GM18868 (cell line): Measurements from ENCODE around the gene FAM90A26.
"Not testable (repeated sequence)": the region's sequence is repeated elsewhere in the genome, so short reads cannot be mapped to it uniquely, and the experiment has no call there.

Experiments
- ATAC-seq: cut with Tn5 transposase; IDR thresholded peaks from one replicate; pipeline ENCODE4 v1.9.1; 2021; ENCODE audit warnings: mild to moderate bottlenecking, moderate library complexity; ENCODE audit not compliant: unreplicated experiment

Gene FAM90A26

GRCh38 chr4:9169791-9170459 is at the start of gene FAM90A26:
FAM90A26 (plus strand) TSS chr4:9170409; CDS start chr4:9173173, 2,764 bp downstream.
- ATAC-seq, result not testable (repeated sequence)

DNA sequence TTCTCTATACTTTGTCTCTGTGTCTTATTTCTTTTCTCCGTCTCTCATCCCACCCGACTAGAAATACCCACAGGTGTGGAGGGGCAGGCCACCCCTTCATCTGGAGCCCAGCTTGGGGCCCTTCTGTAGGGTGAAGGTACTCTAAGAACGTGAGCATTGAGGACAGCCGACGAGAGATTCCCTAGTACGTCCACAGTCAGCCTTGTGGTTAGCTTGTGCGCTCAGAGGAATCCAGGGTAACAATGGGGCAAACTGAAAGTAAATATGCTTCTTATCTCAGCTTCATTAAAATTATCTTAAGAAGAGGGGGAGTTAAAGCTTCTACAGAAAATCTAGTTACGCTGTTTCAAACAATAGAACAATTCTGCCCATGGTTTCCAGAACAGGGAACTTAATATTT is 47.5 kb upstream of the FAM90A26 start:
- ATAC-seq, result not testable (repeated sequence)

DNA sequence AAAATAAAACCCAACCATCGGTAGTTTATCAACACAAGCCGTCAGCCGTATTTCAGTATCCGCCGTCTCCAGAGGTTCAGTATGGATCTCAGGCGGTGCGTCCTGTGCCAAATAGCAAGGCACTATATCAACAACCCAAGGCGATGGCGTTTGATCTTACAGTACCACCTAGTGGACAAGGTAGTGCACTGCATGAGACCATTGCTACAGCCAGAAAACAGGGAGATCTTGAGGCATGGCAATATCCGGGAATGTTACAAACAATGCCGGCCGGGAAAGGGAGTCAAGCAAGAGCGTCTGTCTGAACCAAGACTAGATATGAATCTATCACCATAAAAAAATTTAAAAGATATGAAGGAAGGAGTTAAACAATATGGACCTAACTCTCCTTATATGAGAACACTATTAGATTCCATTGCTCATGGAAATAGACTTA is 46.6 kb upstream of the FAM90A26 start:
- ATAC-seq, result not testable (repeated sequence)

GRCh38 chr4:9125601-9126161 is 44.5 kb upstream of the FAM90A26 start:
- ATAC-seq, result not testable (repeated sequence)

- not testable (repeated sequence) for ATAC-seq
Observed at GRCh38 chr4:9131420-9131819, 38.8 kb upstream of the FAM90A26 start.

DNA sequence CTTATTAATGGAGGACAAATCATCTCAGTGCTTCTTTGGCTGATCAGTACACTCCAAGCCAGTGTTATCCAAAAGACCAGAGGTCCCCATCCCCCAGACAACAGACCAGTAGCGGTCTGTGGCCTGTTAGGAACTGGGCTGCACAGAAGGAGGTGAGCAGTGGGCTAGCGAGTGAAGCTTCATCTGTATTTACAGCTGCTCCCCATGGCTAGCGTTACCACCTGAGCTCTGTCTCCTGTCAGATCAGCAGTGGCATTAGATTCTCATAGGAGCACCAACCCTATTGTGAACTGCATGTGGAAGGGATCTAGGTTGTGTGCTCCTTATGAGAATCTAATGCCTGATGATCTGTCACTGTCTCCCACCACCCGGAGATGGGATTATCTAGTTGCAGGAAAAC is 37.4 kb upstream of the FAM90A26 start:
- not testable (repeated sequence) for ATAC-seq

GRCh38 chr4:9134011-9134410 is 36.2 kb upstream of the FAM90A26 start:
- not testable (repeated sequence) for ATAC-seq

- not testable (repeated sequence) for ATAC-seq
Observed at GRCh38 chr4:9134556-9134955, 35.7 kb upstream of the FAM90A26 start.

DNA sequence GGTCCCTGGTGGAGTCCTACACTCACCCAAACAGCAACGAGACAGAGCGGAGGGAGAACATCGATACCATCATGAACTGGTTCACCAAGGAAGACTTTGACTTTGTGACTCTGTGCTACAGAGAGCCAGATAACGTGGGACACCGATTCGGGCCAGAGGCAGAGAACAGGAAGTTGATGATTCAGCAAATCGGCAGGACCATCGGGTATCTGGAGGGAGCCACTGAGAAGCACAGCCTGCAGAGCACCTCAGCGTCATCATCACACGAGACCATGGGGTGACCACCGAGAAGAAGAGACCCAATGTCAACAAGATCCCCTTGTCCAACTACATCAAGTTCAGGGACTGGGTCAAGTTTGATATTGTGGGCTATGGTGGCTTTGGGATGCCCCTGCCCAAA is 29.2 kb upstream of the FAM90A26 start:
- ATAC-seq, result not testable (repeated sequence)

- ATAC-seq, result not testable (repeated sequence)
Observed at GRCh38 chr4:9142786-9143185, 27.4 kb upstream of the FAM90A26 start.

DNA sequence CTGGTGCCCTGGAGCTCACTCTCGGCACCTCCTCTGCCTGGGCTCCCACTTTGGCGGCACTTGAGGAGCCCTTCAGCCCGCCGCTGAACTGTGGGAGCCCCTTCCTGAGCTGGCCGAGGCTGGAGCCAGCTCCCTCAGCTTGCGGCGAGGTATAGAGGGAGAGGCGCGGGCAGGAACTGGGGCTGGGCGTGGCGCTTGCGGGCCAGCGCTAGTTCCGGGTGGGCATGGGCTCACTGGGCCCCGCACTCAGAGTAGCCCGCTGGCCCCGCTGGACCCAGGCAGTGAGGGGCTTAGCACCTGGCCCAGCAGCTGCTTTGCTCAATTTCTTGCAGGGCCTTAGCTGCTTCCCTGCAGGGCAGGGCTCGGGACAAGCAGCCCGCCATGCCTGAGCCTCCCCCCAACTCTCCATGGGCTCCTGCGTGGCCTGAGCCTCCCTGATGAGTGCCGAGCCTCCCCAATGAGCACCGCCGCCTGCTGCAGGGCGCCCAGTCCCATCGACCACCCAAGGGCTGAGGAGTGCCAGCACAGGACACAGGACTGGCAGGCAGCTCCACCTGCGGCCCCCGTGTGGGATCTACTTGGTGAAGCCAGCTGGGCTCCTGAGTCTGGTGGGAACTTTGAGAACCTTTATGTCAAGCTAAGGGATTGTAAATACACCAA is 26.7 kb upstream of the FAM90A26 start:
- ATAC-seq, result no peak

- ATAC-seq, result no peak
Observed at GRCh38 chr4:9146967-9147366, 23.2 kb upstream of the FAM90A26 start.

DNA sequence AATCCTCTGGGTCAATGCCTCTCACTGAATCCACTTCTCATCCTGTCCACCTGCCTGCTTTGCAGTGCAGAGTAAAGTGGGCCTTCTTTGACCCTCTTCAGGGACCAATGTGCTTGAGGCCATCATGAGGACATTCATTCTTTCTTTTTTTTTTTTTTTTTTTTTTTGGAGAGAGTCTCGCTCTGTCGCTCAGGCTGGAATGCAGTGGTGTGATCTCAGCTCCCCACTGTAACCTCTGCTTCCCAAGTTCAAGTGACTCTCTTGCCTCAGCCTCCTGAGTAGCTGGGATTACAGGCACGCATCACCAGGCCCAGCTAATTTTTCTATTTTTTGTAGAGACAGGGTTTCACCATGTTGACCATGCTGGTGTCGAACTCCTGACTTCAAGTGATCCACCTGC is 22.8 kb upstream of the FAM90A26 start:
- ATAC-seq, result not testable (repeated sequence)

DNA sequence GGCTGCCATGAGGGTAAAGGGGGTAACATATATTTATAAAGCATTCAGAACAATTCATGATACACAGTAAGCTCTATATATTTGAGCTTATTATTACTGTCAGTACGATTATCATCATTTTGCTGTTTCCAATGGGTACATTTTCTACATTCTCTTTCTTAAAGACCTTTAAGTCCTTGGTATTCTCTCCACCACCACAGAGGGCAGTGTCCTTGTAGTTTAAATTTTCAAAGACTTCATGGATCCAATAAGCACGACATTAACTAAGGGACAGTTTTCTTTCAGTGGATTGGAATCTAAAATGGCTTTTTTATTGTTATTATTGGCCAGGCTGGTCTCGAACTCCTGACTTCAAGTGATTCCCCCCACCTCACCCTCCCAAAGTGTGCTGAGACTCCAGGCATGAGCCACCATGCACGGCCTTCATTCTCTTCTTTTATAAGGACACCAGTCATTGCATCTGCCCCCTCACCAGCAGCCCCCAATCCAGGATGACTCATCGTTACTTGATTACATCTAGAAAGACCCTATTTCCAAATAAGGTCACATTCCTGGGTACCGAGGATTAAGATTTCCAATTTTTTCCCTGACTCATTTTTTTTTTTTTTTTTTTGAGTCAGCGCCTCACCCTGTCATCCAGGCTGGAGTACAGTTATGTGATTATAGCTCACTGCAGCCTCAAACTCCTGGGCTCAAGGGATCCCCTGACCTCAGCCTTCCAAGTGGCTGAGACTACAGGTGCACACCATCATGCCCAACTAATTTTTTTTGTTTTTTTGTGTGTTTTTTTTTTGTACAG is 21.4 kb upstream of the FAM90A26 start:
- ATAC-seq, result not testable (repeated sequence)

DNA sequence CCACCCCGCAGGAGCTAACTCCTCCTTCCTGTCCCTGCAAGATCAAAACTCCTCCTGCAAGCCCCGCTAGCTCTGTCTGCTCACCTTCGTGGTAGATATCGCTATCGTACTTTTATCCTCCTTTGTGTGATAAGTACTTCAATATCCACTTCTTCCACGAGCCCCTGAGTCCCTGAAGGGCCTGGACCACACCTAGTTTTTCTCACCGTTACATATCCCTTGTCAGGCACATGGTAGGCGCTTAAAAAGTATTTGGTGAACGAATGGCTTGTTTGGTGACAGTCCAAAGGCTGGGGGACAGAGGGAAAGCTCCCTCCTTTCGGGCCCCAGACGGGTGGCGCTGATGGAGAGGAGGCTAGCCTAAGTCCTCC is 18.4 kb upstream of the FAM90A26 start:
- not testable (repeated sequence) for ATAC-seq

GRCh38 chr4:9152180-9153007 is 17.8 kb upstream of the FAM90A26 start:
- ATAC-seq, result not testable (repeated sequence)

GRCh38 chr4:9153008-9153570 is 17.1 kb upstream of the FAM90A26 start:
- not testable (repeated sequence) for ATAC-seq

DNA sequence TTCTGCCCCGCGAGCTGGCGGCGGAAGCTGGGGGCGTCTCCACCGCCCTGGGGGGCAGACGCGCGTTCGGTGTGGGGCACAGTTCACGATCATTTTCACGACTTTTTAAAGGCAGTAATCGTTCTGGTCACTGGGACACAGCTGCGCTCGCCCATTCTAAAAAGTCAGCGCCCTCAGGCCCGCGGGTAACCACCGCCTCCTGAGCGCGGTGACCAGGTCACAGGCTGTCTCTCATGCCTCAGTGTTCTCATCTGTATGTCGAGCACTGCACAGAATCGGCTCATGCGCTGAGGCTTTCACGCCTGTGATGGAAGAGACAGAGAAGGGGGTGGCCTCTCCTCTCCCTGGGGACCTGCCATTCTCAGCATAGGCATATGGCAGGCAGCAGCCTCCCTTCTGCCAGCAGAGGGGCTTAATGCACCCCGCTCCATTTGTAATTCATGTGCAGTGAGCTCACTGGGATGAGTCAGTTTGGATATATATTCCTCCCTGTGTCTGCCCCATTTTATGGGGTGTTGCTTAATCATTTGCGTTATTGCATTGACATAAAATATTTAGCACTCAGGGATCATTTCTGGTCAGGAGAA is 16.5 kb upstream of the FAM90A26 start:
- not testable (repeated sequence) for ATAC-seq

DNA sequence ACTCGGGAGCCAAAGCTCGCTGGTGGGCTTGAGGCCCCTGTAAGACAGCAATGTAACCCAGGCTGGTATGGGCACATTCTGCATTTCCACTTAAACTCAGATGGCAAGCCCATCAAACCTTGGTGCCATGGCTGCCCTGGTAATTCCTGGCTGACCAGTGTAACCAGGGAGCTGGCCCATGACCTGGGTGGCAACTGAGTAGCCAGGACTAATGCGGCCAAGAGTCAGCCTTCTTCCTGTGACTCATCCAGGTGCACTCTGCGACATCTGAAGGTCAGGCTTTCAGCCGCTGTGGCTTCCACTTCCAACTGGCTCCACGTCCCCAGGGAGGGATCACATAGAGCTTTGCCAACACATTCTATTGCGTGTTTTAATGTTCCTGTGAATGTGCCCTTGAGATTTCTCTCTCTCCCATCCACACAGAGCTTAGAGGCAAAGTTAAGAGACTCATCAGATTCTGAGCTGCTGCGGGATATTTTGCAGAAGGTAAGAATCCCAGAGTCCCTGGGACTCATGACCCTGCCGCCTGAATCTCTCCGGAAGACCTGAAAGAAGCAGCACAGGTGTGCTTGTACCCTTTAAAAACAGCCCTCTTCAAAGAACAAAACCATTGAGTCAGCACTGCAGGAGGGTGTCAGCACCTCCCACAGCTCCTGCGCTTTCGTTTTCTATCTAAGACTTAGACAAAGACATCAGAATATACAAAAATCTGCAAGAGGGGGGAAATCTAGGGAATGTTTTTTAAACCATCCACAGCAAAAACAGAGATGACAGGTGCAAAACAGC is 14.9 kb upstream of the FAM90A26 start:
- ATAC-seq, result not testable (repeated sequence)
